Gastroesophageal sphincter (tissue), 4 donors: ENCODE results near the gene LIPC. TPM values are rescaled to one million over a fixed set of nuclear protein-coding genes. Genes with fewer than 3 reads are reported as not detected.

Experiments used
- ATAC-seq: fragments of 150-250 bp; one replicate; pipeline ENCODE4 v1.9.1; 2016; ENCODE audit warnings: mild to moderate bottlenecking, moderate library complexity
- H3K27ac ChIP-seq, 4 donors: fragments of 200-600 bp; sonication (generic) in 3 of 4; 1 replicate in 3 of 4; 2 replicates in 1 of 4; pipeline ENCODE4 v1.5.1; 2016 to 2019
- H3K27me3 ChIP-seq: fragments of 200-600 bp; sonication (generic); one replicate; pipeline ENCODE4 v1.5.1; 2019
- H3K36me3 ChIP-seq, 2 donors: fragments of 200-600 bp; sonication (generic); one replicate each; pipeline ENCODE4 v1.5.1; 2019; ENCODE audit warnings: control low read depth in 1 of 2
- H3K4me1 ChIP-seq, 3 donors: fragments of 200-600 bp; sonication (generic); 1 replicate in 2 of 3; 2 replicates in 1 of 3; pipeline ENCODE4 v1.5.1; 2016 to 2019; ENCODE audit warnings: control low read depth in 2 of 3
- H3K4me3 ChIP-seq, 2 donors: fragments of 200-600 bp; sonication (generic); one replicate each; pipeline ENCODE4 v1.5.1; 2019; ENCODE audit warnings: mild to moderate bottlenecking in 1 of 2, moderate library complexity in 1 of 2
- H3K9me3 ChIP-seq, 3 donors: fragments of 200-600 bp; sonication (generic); one replicate each; pipeline ENCODE4 v1.5.1; 2017 to 2019; ENCODE audit warnings: control low read depth in 2 of 3
- CTCF ChIP-seq, 4 experiments: fragments of 200-600 bp in 2 of 4; fragments of 450-650 bp in 2 of 4; sonication (generic) in 1 of 4; IDR thresholded peaks; one replicate each; pipeline ENCODE4 v1.5.1; 2017 to 2019; ENCODE audit warnings: antibody characterized with exemption in 4 of 4, mild to moderate bottlenecking in 2 of 4, moderate library complexity in 2 of 4
- EP300 ChIP-seq: sonication (generic); formaldehyde crosslinking; IDR thresholded peaks from one replicate; pipeline ENCODE4 v1.6.1; 2017; ENCODE audit warnings: antibody characterized with exemption, mild to moderate bottlenecking
- POLR2A ChIP-seq, 2 donors: fragments of 450-650 bp; IDR thresholded peaks; one replicate each; pipeline ENCODE4 v1.6.1; 2017; ENCODE audit warnings: antibody characterized with exemption in 2 of 2, mild to moderate bottlenecking in 2 of 2, moderate library complexity in 1 of 2
- POLR2AphosphoS5 ChIP-seq: sonication (generic); formaldehyde crosslinking; IDR thresholded peaks from one replicate; pipeline ENCODE4 v1.6.1; 2017; ENCODE audit warnings: antibody characterized with exemption
- WGBS, 2 donors: methylation state at CpG; one replicate each; pipeline ENCODE4 v1.1.5; 2018; ENCODE audit warnings: low coverage in 1 of 2; 5-methylcytosine and 5-hydroxymethylcytosine counted together
- total RNA-seq, 4 donors: library from RNA; depleted of rRNA; stranded (reverse); fragments of >200 nt; gene quantifications; one replicate each; pipeline ENCODE4 v1.1.0, GENCODE V29; 2016

The LIPC gene
- total RNA-seq, 4 donors from 2014 or later: 0.32 to 0.50 TPM; not detected in 2

- no peak overlapping the region for H3K4me3 ChIP-seq
- no peak for ATAC-seq
- 62 to 78% methylated on average over 3 of the region's 3 CpGs for WGBS, 2 donors
- no peaks in the 10 kb centered on the region for H3K36me3 ChIP-seq
- TF ChIP-seq POLR2AphosphoS5 (no peak), CTCF (IDR thresholded peaks at IDR 0.05) (no peak), POLR2A (IDR thresholded peaks at IDR 0.05) (no peak), EP300 (no peak)
- H3K9me3 ChIP-seq: no peaks in the 10 kb centered on the region
- no peak overlapping the region for H3K27ac ChIP-seq
- peaks cover 0 to 10% (median 0%) of the 10 kb centered on the region in 3 donors for H3K4me1 ChIP-seq
- H3K27me3 ChIP-seq: no peaks in the 10 kb centered on the region
Observed at GRCh38 chr15:58556541-58556940, 124.8 kb downstream of the LIPC start.

- WGBS, 2 donors: 80 to 92% methylated on average over 1 of the region's 1 CpG
- TF ChIP-seq CTCF (IDR thresholded peaks at IDR 0.05) (no peak), EP300 (no peak), POLR2A (IDR thresholded peaks at IDR 0.05) (no peak), POLR2AphosphoS5 (no peak)
- no peaks in the 10 kb centered on the region for H3K27me3 ChIP-seq
- H3K27ac ChIP-seq: no peak overlapping the region
- no peak for ATAC-seq
- no peak overlapping the region for H3K4me3 ChIP-seq
- H3K4me1 ChIP-seq: no peaks in the 10 kb centered on the region
- no peaks in the 10 kb centered on the region for H3K9me3 ChIP-seq
- no peaks in the 10 kb centered on the region for H3K36me3 ChIP-seq
Observed at GRCh38 chr15:58558777-58559176, 127.0 kb downstream of the LIPC start.

- no peaks in the 10 kb centered on the region for H3K27me3 ChIP-seq
- no peak for ATAC-seq
- no peaks in the 10 kb centered on the region for H3K9me3 ChIP-seq
- no peaks in the 10 kb centered on the region for H3K36me3 ChIP-seq
- no peaks in the 10 kb centered on the region for H3K4me1 ChIP-seq
- 64 to 68% methylated on average over 5 to 6 of the region's 6 CpGs for WGBS, 2 donors
- TF ChIP-seq CTCF (IDR thresholded peaks at IDR 0.05): no peak
- H3K27ac ChIP-seq: no peak overlapping the region
- no peak overlapping the region for H3K4me3 ChIP-seq
Observed at GRCh38 chr15:58559904-58560588, 128.3 kb downstream of the LIPC start.

- Histone ChIP-seq H3K27me3 (no peaks in the 10 kb centered on the region), H3K4me3 (no peak overlapping the region), H3K36me3 (no peaks in the 10 kb centered on the region), H3K9me3 (no peaks in the 10 kb centered on the region), H3K4me1 (no peaks in the 10 kb centered on the region), H3K27ac (no peak overlapping the region)
- WGBS, 2 donors: 0% methylated on average over 1 of the region's 1 CpG
- no peak for ATAC-seq
- no peak for TF ChIP-seq POLR2AphosphoS5
- TF ChIP-seq CTCF (IDR thresholded peaks at IDR 0.05): no peak
- no peak for TF ChIP-seq EP300
- TF ChIP-seq POLR2A (IDR thresholded peaks at IDR 0.05): no peak
Observed at GRCh38 chr15:58561321-58561720, 129.5 kb downstream of the LIPC start.

- no peak overlapping the region for H3K27ac ChIP-seq
- WGBS, 2 donors: 80 to 100% methylated on average over 1 of the region's 3 CpGs
- no peaks in the 10 kb centered on the region for H3K4me1 ChIP-seq
- H3K36me3 ChIP-seq: no peaks in the 10 kb centered on the region
- H3K4me3 ChIP-seq: no peak overlapping the region
- no peak for ATAC-seq
- no peak for TF ChIP-seq EP300
- no peak for TF ChIP-seq POLR2A (IDR thresholded peaks at IDR 0.05)
- no peak for TF ChIP-seq POLR2AphosphoS5
- TF ChIP-seq CTCF (IDR thresholded peaks at IDR 0.05): no peak
- H3K27me3 ChIP-seq: no peaks in the 10 kb centered on the region
- no peaks in the 10 kb centered on the region for H3K9me3 ChIP-seq
Observed at GRCh38 chr15:58562135-58562534, 130.3 kb downstream of the LIPC start.
